ENCODE results near the gene EXOC6.

EXOC6 gene

DNA sequence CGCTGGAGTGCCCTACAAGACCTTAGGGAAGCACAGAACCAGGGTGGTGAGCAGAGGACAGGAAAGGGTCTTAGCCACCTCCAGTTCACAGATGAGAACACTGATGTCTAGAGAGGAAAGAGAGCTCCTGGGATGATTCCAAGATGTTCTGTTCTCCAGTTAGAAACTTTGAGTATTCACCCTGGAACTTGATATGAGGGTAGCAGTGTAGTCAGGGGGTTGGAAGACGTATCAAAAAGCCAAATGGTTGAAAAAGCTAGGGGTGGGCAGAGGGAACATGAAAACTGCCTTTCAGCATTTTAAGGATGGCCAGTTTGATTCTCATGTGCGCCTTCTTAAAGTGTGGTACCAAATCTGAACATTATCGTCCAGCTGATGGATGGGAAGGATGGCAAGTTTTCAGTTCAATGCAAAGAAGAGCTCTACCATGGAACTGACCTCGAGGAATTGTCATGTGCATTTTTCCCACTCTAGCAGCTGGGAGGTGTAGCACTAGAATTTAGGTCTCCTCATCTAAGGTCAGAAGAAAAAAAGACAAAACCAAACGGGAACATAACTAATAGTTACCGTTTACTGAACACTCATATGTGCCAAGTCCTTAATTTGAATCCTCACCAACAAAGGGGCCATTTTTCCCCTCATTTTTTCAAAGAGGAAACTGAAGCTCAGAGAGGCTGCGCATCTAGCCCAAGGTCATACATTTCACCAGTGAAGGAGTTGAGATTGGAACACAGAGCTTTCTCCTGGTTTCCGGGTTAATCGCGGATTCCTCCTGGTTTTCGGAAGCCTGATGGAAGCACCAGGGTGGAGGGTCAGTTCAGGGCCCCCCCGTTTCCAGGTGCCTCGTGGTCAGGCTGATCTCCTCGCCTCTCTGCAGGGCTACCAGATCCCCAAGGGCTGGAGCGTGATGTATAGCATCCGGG lies 219.4 kb downstream of the EXOC6 start:
- DNase-seq, result no peak

DNA sequence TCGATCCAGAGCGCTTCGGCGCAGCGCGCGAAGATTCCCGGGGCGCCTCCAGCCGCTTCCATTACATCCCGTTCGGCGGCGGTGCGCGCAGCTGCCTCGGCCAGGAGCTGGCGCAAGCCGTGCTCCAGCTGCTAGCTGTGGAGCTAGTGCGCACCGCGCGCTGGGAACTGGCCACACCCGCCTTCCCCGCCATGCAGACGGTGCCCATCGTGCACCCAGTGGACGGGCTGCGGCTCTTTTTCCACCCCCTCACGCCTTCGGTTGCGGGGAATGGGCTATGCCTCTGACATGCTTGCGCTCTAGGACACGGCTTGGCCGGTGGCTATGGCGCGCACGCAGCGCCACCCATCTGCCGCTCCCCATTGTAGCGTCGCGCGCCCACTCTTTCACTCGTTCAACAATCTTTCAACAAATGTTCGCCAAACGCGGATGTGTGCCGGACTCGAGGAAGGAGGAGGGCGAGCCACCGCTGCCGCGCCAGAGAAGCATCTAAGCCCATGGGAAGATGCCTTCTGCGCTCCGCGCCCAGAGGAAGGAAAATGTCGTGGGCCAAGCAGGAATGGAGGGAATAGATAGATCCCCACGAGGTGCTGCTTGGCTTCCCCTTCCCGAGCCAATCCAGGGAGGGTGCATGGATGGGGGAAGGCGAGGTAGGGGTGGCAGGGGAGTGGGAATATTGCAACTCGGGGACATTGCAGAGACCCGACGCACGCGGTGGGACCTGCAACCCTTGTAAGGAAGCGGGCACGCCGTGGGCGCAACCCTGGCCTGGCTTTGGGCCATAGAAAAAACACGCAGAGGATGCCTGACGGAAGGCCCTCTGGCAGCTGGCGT lies 220.3 kb downstream of the EXOC6 start:
- no peak for DNase-seq

- no peak for DNase-seq
These were observed 220.9 kb downstream of the EXOC6 start for GRCh38 chr10:93069245-93069561.

GRCh38 chr10:93070378-93071176 lies 222.3 kb downstream of the EXOC6 start:
- no peak for DNase-seq

GRCh38 chr10:93071177-93071472 lies 222.8 kb downstream of the EXOC6 start:
- no peak for DNase-seq

DNA sequence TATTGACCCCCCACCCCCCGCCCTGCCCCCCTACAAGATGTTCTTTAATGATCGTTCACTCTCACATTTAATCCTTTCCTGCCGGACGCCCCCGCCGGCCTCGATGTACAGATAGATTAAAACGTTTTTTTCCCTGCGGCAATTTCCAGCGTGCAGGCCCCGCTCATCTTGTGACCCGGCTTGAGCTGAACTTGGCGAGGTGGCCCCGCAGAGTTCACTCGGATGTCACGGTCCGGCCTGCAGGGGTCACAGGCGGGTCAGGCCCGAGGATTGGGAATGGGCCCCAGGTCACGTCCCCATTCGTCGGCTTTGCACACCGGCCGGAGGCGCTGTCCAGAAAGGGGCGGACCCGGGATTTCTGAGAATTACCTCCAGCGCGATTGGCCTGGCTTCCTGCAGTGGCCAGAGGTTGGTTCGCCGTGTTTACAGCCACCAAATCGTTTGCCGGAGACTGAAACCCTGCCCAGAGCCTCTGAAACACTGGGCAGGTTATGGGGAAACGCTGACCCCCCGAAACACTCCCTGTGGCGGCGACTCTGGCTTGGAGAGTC lies 223.4 kb downstream of the EXOC6 start:
- no peak for DNase-seq

GRCh38 chr10:93072225-93072712 lies 223.9 kb downstream of the EXOC6 start:
- no peak for DNase-seq

GRCh38 chr10:93072713-93073538 lies 224.6 kb downstream of the EXOC6 start:
- no peak for DNase-seq

GRCh38 chr10:93073539-93074146 lies 225.3 kb downstream of the EXOC6 start, which contains the start of gene CYP26A1:
CYP26A1 (plus strand) TSS chr10:93073893; CDS start chr10:93073935, 42 bp downstream.
- no peak for DNase-seq

DNA sequence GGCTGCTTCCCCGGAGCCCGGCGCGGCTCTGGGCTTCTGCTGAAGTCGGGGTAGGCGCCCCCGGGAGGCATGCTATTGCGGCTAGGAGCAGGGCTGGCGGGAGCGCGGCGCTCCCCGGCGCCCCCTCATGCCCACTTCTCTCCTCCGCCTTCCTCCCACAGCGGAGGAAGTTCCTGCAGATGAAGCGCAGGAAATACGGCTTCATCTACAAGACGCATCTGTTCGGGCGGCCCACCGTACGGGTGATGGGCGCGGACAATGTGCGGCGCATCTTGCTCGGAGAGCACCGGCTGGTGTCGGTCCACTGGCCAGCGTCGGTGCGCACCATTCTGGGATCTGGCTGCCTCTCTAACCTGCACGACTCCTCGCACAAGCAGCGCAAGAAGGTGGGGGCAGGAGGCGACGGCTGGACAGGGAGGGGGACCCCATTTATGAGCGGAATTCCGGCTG lies 225.9 kb downstream of the EXOC6 start:
- no peak for DNase-seq

DNA sequence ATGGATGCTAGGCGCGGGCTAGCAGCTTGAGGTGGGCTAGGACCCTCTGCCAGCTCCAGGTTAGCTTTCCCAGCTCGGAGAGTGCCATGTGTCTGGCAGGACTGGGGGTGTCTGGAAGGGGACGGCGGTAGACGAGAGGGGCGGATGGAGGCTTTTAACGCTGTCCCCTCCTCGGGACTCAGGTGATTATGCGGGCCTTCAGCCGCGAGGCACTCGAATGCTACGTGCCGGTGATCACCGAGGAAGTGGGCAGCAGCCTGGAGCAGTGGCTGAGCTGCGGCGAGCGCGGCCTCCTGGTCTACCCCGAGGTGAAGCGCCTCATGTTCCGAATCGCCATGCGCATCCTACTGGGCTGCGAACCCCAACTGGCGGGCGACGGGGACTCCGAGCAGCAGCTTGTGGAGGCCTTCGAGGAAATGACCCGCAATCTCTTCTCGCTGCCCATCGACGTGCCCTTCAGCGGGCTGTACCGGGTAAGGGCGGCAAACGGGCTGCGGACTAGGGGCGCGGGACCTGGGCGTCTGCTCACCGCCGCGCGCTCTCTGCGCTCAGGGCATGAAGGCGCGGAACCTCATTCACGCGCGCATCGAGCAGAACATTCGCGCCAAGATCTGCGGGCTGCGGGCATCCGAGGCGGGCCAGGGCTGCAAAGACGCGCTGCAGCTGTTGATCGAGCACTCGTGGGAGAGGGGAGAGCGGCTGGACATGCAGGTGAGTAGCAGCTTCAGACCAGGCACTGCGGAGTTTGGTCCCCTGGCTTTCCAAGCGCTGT lies 226.5 kb downstream of the EXOC6 start:
- DNase-seq, result no peak

GRCh38 chr10:93075369-93076221 lies 227.3 kb downstream of the EXOC6 start:
- DNase-seq, result no peak

DNA sequence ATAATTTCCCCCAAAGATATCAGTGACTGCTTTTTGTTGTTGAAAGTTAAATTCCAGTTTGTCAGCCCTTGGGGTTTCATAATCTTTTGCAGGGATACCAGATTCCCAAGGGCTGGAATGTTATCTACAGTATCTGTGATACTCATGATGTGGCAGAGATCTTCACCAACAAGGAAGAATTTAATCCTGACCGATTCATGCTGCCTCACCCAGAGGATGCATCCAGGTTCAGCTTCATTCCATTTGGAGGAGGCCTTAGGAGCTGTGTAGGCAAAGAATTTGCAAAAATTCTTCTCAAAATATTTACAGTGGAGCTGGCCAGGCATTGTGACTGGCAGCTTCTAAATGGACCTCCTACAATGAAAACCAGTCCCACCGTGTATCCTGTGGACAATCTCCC lies 228.6 kb downstream of the EXOC6 start:
- DNase-seq, result no peak

- no peak for DNase-seq
These were observed 229.6 kb downstream of the EXOC6 start for GRCh38 chr10:93077860-93078337.

DNA sequence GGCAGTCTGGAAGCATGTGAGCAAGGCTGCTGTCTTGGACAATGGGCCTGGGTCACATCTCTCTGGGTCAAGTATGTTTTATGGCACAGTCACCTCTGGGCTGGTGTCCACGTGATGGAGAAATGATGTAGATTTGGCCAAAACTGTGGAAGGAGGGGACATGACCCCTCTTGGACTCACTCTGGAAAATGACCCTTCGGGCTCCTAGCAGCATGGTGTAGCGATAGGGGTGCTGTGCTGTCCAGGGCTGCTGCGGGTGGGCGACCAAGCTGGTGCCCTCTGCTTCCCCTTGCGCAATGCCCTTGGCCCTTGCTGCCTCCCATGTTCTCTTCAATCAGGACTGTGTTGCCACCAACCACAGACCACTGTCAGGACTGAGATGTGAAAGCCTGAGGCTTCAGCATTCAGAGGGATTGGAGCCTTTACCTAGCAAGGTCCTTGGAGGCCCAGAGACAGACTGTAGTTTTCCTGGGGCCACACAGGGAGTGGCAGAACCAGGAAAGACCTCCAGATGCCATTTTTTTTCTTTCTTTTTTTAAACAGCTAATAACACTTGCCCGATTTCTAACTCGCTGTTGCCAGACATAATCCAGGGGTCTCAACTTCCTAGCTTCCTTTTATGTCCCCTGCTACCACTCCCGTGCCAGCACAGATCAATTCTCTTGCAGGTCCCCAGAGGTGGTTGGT lies 231.5 kb downstream of the EXOC6 start:
- DNase-seq, result no peak

GRCh38 chr10:93080350-93081046 lies 232.2 kb downstream of the EXOC6 start:
- DNase-seq, result no peak

DNA sequence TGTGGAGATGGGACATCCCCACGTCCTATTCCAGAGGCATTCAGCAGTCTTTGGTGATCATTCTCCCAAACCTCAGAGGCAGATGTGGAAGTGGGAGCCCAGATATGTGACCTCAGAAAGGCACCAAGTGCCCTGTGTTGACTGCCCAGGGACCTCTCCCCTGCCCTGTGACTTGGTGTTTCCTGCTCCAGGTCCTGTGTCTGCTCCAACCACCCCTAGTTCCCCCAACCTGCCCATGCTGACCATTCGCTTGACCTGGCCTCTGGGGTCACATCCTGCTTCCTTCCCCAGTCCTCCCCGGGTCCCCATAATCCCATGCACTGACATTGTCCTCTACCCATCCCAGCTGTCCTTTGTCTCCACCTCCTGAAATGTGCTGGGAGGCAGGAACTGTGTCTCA lies 233.0 kb downstream of the EXOC6 start:
- no peak for DNase-seq

DNA sequence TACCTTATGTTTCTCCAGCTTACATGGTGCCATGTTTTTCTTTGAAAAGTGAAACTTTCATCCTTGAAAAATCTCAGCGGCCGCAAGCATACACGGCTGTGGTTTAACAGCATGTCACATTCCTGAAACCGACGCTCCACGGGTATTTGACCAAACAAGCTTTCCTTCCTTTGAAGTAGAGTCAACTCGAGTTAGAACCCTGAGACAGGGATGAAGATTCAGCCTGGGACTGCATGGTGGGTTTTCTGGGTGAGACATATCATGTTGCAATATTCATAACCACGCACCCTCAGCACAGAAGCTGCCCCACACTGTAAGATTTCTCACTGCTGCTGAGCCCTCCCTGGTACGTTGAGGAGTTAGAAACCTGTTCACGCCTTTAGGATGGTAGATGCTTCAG lies 233.5 kb downstream of the EXOC6 start:
- no peak for DNase-seq

Data from NCI-H2227 treated with DMSO at 0.1 percent for 48 hours (cell line).